GM18498 (cell line): Measurements from ENCODE around the gene ARL15.
"Not testable (repeated sequence)": the region's sequence is repeated elsewhere in the genome, so short reads cannot be mapped to it uniquely, and the experiment has no call there.

Source experiments
- ATAC-seq: cut with Tn5 transposase; IDR thresholded peaks from one replicate; pipeline ENCODE4 v1.9.1; 2021; ENCODE audit warnings: mild to moderate bottlenecking, moderate library complexity; ENCODE audit not compliant: unreplicated experiment

The ARL15 gene

DNA sequence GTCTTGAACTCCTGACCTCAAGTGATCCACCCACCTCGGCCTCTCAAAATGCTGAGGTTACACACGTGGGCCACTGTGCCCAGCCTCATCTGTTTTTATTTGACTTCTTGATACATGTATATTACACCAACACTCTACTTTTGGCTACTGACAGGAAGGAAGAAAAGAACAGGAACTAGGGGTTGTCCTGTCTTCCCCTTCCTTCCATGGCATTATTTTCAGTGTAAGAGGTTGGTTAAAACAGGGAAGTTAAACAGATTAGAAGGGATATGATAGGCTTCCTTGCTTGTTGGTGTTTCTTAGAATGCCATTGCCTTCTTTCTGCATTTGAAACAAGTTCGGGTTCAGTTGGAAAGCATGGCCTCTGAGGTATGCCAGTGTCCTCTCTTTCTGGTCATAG lies 437.1 kb downstream of the ARL15 start:
- ATAC-seq, result no peak

DNA sequence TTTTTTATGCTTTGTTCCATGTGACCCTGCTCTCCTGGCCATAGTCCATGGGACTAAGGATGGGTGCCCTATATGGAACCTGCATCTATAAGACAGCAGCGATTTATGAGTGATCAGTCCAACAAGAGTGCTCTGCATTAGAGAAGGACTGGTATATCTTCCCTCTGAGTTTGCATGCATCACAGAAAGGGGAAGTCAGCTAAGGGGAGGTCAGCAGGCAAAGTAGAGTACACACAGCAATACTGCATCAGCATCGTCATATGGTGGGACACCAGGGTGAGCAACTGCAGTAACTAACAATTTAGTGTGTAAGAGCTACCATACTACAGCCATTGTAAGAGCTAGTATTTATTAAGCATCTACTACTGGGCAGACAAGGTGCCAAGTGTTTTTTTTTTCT lies 438.6 kb downstream of the ARL15 start:
- no peak for ATAC-seq

DNA sequence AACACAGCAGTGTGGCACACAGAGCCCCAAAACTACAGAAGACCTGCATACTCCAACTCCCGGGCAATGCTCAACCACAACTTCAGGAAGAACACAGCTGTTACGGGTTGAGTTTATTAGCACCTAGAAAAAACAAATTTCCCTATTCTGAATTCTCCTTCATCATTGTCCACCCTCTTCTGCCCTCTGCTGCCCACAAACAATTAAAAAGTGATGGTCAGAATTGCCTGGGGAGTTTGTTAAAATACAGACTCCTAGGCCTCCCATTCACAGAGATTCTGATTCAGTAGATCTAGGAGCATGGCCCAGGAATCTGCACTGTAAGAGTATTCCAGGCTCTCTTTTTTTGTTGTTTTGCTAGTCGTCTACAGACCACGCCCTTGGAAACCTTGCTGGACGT lies 439.3 kb downstream of the ARL15 start:
- ATAC-seq, result no peak

DNA sequence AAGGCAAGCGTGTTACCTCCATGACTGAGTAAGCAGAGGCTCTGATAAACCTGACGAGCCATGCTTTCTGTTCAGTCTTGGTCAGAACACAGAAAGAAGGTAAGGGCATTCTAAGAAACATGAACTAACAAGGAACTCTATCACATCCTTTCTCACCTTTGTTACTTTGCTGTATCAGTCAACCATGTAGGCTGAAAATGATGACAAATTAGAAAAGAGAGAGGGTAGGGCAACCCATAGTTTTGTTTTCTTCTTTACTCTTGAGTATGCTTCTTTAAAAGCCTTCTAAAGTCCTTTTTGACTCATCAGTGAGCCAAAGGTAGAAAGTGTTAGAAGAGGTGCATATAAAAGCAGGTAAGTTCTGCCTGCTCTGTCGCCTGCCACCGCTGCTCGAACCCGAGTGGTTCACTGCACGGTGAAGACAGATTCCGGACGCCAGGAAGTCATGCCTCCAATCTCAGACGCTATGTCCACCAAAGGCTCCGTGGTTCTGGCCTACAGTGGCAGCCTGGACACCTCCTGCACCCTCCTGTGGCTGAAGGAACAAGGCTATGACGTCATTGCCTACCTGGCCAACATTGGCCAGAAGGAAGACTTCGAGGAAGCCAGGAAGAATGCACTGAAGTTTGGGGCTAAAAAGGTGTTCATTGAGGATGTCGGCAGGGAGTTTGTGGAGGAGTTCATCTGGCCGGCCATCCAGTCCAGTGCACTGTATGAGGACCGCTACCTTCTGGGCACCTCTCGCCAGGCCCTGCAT lies 451.5 kb downstream of the ARL15 start:
- no peak for ATAC-seq

DNA sequence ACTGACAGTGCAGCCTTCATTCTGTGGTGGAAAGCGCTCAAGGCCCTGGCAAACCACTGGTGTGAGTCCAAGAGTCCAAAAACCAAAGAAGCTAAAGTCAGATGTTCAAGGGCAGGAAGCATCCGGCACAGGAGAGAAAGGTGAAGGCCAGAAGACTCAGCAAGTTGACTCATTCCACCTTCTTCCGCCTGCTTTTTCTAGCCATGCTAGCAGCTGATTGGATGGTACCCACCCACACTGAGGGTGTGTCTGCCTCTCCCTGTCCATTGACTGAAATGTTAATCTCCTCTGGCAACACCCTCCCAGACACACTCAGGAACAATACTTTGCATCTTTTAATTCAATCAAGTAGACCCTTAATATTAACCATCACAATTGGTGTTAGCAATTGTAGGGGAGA lies 453.9 kb downstream of the ARL15 start:
- ATAC-seq, result no peak

DNA sequence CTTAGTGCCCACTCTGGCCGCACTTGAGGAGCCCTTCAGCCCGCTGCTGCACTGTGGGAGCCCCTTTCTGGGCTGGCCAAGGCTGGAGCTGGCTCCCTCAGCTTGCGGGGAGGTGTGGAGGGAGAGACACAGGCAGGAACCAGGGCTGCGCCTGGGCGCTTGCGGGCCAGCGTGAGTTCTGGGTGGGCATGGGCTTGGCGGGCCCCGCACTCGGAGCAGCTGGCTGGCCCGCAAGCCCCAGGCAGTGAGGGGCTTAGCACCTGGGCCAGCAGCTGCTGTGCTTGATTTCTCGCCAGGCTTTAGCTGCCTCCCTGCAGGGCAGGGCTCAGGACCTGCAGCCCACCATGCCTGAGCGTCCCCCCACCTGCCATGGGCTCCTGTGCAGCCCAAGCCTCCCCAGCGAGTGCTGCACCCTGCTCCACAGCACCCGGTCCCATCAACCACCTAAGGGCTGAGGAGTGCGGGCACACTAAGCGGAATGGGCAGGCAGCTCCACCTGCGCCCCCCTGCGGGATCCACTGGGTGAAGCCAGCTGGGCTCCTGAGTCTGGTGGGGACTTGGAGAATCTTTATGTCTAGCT lies 473.4 kb downstream of the ARL15 start:
- ATAC-seq, result not testable (repeated sequence)

DNA sequence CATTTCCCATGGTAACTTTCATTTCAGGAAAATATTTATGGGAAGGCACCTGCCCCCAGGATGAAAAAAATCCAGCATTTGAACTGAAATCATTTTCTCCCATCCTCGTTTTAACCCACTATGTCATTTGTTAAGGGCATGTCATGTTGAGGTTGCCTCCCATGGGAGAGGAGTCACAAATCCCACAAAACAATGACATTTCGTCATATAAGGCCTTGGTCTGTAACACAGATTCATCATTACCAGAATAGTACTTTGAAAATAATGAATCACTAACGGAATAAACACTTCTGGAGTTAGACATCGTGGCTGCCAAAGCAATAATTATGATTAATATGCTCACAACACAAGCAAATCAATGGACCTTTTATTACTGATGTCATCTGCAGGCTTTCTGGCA lies 475.9 kb downstream of the ARL15 start:
- no peak for ATAC-seq
